ENCODE measurements around the gene FAF1.
A peak's percentile ranks its signal among the peaks of the same experiment; 100 is the strongest.

FAF1 gene

GRCh38 chr1:50970931-50971582, 11.0 kb upstream of the FAF1 start:
- no peak for DNase-seq (ENCODE audit: low read depth)
- peak overlapping the region; percentile 82 for H3K4me3 ChIP-seq (ENCODE audit: control insufficient read depth, low read depth, low read length)
- TF ChIP-seq CTCF (IDR thresholded peaks at IDR 0.05; ENCODE audit: control insufficient read depth, insufficient read depth, low read depth, low read length, missing control alignments): no peak

- no peak for DNase-seq (ENCODE audit: low read depth)
- no peak for TF ChIP-seq CTCF (IDR thresholded peaks at IDR 0.05; ENCODE audit: control insufficient read depth, insufficient read depth, low read depth, low read length, missing control alignments)
- H3K4me3 ChIP-seq (ENCODE audit: control insufficient read depth, low read depth, low read length): peak overlapping the region; percentile 82
Measured at GRCh38 chr1:50970509-50970887, 10.4 kb upstream of the FAF1 start.

- TF ChIP-seq CTCF (IDR thresholded peaks at IDR 0.05; ENCODE audit: control insufficient read depth, insufficient read depth, low read depth, low read length, missing control alignments): no peak
- peak; percentile 89 for DNase-seq (ENCODE audit: low read depth)
- peak within 1 kb of the TSS; percentile 82 for H3K4me3 ChIP-seq (ENCODE audit: control insufficient read depth, low read depth, low read length)
Measured at GRCh38 chr1:50969611-50970508, 9.8 kb upstream of the FAF1 start, which contains the start of gene CDKN2C. Gene CDKN2C (plus strand): TSS chr1:50970245. CDS start chr1:50970369, 124 bp downstream.

- DNase-seq (ENCODE audit: low read depth): no peak
- H3K4me3 ChIP-seq (ENCODE audit: control insufficient read depth, low read depth, low read length): peak overlapping the region; percentile 82
- no peak for TF ChIP-seq CTCF (IDR thresholded peaks at IDR 0.05; ENCODE audit: control insufficient read depth, insufficient read depth, low read depth, low read length, missing control alignments)
Measured at GRCh38 chr1:50968821-50969610, 8.9 kb upstream of the FAF1 start.

GRCh38 chr1:50968158-50968820, 8.2 kb upstream of the FAF1 start:
- DNase-seq (ENCODE audit: low read depth): peak; percentile 68
- TF ChIP-seq CTCF (IDR thresholded peaks at IDR 0.05; ENCODE audit: control insufficient read depth, insufficient read depth, low read depth, low read length, missing control alignments): peak; percentile 19
- peak overlapping the region; percentile 82 for H3K4me3 ChIP-seq (ENCODE audit: control insufficient read depth, low read depth, low read length)

Data from AG09309 (cell line).